HL-60 (cell line): ENCODE results near the gene FAM53C.
A peak's percentile ranks its signal among the peaks of the same experiment; 100 is the strongest.

Source experiments
- DNase-seq, 2 experiments: peaks; one replicate each; pipeline ENCODE4 v3.0.0-alpha.2; 2010 to 2020; ENCODE audit warnings: low read depth in 1 of 2, low spot score in 1 of 2
- H3K27ac ChIP-seq: fragments of 250-450 bp; sonication (Bioruptor Pico); replicated peaks from 2 replicates; pipeline ENCODE4 v1.5.1; 2020; ENCODE audit warnings: mild to moderate bottlenecking, moderate library complexity
- H3K27me3 ChIP-seq: fragments of 250-450 bp; sonication (Bioruptor Pico); 2 replicates; pipeline ENCODE4 v1.5.1; 2021; ENCODE audit warnings: mild to moderate bottlenecking, moderate library complexity; ENCODE audit not compliant: insufficient read depth, poor library complexity, severe bottlenecking
- H3K4me3 ChIP-seq: replicated peaks from 2 replicates; pipeline ENCODE4 v1.5.1; 2011; ENCODE audit warnings: mild to moderate bottlenecking, control low read depth, low read length; ENCODE audit not compliant: insufficient read depth
- CTCF ChIP-seq: IDR thresholded peaks from one replicate; pipeline ENCODE4 v1.5.1; 2011; ENCODE audit warnings: low read length, control low read depth, inconsistent platforms; ENCODE audit not compliant: insufficient read depth
- GABPA ChIP-seq: IDR thresholded peaks from 2 replicates; pipeline ENCODE4 v1.6.1; 2012; ENCODE audit warnings: low read depth
- POLR2AphosphoS5 ChIP-seq: IDR thresholded peaks from 2 replicates; pipeline ENCODE4 v1.6.1; 2012; ENCODE audit warnings: low read depth
- SPI1 ChIP-seq: IDR thresholded peaks from 2 replicates; pipeline ENCODE4 v1.6.1; 2012; ENCODE audit warnings: low read depth, mild to moderate bottlenecking, borderline replicate concordance
- TF ChIP-seq, protein P1 (sequence below): IDR thresholded peaks from 2 replicates; pipeline ENCODE4 v1.6.1; 2012; ENCODE audit warnings: low read depth; ENCODE audit not compliant: insufficient replicate concordance

The FAM53C gene

DNA sequence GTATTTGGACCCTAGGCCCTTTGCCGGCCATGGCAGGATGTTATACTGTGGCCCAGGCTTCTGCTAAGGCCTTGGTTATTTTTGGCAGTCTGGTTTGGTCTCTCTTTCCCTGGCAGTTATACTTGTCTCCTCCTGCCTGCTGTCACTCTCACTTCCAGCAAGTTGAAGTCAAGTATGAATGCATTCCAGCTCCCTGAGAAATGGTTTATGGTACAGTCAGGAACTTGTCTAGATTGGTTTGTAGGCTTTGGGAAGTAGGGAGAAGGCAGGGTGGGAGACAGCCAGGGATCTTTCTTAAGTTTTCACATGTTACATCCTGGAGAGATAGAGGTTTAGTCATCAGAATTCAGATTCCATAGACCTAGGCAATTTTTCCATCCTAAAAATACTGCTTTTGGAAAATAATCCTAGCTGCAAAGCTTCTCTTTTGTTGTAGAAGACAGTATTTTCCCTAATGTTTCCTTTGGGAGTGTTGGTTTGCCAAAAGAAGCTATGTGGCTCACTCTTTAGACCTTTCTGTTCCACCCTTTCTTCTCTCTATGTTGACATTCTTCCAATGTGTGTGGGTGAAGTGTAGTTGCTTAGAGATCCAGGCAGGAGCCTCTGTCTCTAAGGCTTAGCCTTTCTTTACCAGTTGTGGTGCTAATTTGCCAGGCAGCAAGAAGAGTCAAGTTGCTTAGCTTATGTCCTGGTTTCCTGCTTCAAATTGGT lies 11.9 kb downstream of the FAM53C start:
- Histone ChIP-seq H3K27me3 (no peaks in the 10 kb centered on the region), H3K4me3 (no peak overlapping the region), H3K27ac (no peak overlapping the region)
- TF ChIP-seq POLR2AphosphoS5 (no peak), SPI1 (no peak), CTCF (no peak)
- no peak for DNase-seq

GRCh38 chr5:138350563-138350890 lies 12.5 kb downstream of the FAM53C start:
- DNase-seq, result no peak
- Histone ChIP-seq H3K27me3 (no peaks in the 10 kb centered on the region), H3K27ac (no peak overlapping the region), H3K4me3 (no peak overlapping the region)
- TF ChIP-seq, protein P1, sequence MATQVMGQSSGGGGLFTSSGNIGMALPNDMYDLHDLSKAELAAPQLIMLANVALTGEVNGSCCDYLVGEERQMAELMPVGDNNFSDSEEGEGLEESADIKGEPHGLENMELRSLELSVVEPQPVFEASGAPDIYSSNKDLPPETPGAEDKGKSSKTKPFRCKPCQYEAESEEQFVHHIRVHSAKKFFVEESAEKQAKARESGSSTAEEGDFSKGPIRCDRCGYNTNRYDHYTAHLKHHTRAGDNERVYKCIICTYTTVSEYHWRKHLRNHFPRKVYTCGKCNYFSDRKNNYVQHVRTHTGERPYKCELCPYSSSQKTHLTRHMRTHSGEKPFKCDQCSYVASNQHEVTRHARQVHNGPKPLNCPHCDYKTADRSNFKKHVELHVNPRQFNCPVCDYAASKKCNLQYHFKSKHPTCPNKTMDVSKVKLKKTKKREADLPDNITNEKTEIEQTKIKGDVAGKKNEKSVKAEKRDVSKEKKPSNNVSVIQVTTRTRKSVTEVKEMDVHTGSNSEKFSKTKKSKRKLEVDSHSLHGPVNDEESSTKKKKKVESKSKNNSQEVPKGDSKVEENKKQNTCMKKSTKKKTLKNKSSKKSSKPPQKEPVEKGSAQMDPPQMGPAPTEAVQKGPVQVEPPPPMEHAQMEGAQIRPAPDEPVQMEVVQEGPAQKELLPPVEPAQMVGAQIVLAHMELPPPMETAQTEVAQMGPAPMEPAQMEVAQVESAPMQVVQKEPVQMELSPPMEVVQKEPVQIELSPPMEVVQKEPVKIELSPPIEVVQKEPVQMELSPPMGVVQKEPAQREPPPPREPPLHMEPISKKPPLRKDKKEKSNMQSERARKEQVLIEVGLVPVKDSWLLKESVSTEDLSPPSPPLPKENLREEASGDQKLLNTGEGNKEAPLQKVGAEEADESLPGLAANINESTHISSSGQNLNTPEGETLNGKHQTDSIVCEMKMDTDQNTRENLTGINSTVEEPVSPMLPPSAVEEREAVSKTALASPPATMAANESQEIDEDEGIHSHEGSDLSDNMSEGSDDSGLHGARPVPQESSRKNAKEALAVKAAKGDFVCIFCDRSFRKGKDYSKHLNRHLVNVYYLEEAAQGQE, result no peak
- no peak for TF ChIP-seq POLR2AphosphoS5
- TF ChIP-seq GABPA, result no peak
- TF ChIP-seq SPI1, result peak; percentile 49; the same call in 1 of the 2 replicates
- no peak for TF ChIP-seq CTCF

DNA sequence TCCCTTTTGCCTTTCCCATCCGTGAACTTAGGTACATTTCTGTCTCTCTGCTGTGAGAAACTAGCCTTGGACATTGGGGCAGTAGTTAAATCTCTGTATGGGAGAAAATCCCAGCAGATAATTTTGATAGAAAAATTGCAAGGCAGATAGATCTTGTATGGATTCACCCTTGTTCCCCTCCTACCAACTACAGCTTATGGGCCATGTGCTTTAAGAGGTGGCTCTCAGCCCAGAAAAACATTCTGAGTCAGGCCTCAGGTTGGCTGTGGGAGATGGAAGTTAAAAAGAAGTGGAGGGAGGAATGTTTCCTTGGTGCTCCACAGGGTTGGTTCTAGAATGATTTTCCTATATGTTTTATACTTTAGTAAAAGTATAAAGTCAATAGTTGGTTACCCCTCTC lies 13.0 kb downstream of the FAM53C start:
- no peak overlapping the region for H3K27ac ChIP-seq
- TF ChIP-seq GABPA (no peak), SPI1 (no peak), POLR2AphosphoS5 (no peak), CTCF (no peak)
- TF ChIP-seq, protein P1, result no peak
- H3K27me3 ChIP-seq, result no peaks in the 10 kb centered on the region
- H3K4me3 ChIP-seq, result no peak overlapping the region
- no peak for DNase-seq

- H3K4me3 ChIP-seq, result no peak overlapping the region
- TF ChIP-seq CTCF, result no peak
- no peak for TF ChIP-seq SPI1
- no peak for TF ChIP-seq GABPA
- TF ChIP-seq, protein P1, result no peak
- no peak for TF ChIP-seq POLR2AphosphoS5
- DNase-seq, result no peak
- H3K27me3 ChIP-seq, result no peaks in the 10 kb centered on the region
- H3K27ac ChIP-seq, result no peak overlapping the region
These were observed 13.5 kb downstream of the FAM53C start for GRCh38 chr5:138351517-138351916.
